ENCODE results near the gene CENPC.

DNA sequence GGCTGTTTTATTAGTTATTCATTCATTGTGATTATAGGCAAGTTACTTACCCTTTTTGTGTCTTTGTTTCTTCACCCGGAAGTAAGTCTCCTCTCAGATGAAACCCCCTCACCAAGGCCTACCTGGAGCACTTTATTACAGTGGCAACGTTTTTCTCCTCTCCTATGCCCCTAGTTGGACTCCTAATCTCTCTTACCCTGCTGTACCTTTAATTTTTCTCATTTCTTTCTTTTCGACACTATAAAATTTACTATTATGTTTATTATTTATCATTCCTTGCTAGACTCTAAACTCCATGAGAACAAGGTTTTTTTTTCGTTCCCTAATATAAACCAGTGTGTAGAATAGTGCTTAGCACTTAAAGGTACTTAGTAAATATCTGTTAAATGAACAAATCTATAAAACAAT lies 30.8 kb upstream of the CENPC start:
- TF ChIP-seq, protein P1, sequence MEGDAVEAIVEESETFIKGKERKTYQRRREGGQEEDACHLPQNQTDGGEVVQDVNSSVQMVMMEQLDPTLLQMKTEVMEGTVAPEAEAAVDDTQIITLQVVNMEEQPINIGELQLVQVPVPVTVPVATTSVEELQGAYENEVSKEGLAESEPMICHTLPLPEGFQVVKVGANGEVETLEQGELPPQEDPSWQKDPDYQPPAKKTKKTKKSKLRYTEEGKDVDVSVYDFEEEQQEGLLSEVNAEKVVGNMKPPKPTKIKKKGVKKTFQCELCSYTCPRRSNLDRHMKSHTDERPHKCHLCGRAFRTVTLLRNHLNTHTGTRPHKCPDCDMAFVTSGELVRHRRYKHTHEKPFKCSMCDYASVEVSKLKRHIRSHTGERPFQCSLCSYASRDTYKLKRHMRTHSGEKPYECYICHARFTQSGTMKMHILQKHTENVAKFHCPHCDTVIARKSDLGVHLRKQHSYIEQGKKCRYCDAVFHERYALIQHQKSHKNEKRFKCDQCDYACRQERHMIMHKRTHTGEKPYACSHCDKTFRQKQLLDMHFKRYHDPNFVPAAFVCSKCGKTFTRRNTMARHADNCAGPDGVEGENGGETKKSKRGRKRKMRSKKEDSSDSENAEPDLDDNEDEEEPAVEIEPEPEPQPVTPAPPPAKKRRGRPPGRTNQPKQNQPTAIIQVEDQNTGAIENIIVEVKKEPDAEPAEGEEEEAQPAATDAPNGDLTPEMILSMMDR (IDR thresholded peaks at IDR 0.05), result no peak
- no peak for TF ChIP-seq POLR2A (IDR thresholded peaks at IDR 0.05)

All from lower leg skin (tissue), 3 donors.